ENCODE measurements around the gene CBLN3. TPM values are rescaled to one million over a fixed set of nuclear protein-coding genes. Genes with fewer than 3 reads are reported as not detected.

The CBLN3 gene
- polyA plus RNA-seq, 2 of the 4 experiments (the other 2 are of a cell fraction) = 1.1 to 1.3 TPM

- Histone ChIP-seq H3K27ac (no peak overlapping the region), H3K4me2 (no peak overlapping the region), H3K4me1 (peaks cover 8% of the 10 kb centered on the region), H3K9me3 (no peaks in the 10 kb centered on the region), H3K4me3 (no peak overlapping the region)
- DNase-seq (ENCODE audit: low read depth in 1 of 2, low spot score in 1 of 2) (no peak), ATAC-seq (no peak), FAIRE-seq (no peak)
- WGBS (ENCODE audit: missing lambda C conversion rate) = 73% methylated on average over 2 of the region's 2 CpGs
- TF ChIP-seq BHLHE40 (IDR thresholded peaks at IDR 0.05; ENCODE audit: low read depth, low read length) (no peak), EHF (CRISPR knock-in tag; IDR thresholded peaks at IDR 0.05) (no peak), NFE2L2 (conservative IDR thresholded peaks at IDR 0.05; ENCODE audit: low read length) (no peak), FOXS1 (CRISPR knock-in tag; IDR thresholded peaks at IDR 0.05) (no peak), NPAS2 (CRISPR knock-in tag; IDR thresholded peaks at IDR 0.05; ENCODE audit: borderline replicate concordance) (no peak), BCL3 (IDR thresholded peaks at IDR 0.05) (no peak), CBX2 (IDR thresholded peaks at IDR 0.05; ENCODE audit: borderline replicate concordance, low read depth) (no peak), ZSCAN20 (CRISPR knock-in tag; IDR thresholded peaks at IDR 0.05) (no peak), GATA3 (IDR thresholded peaks at IDR 0.05; ENCODE audit: borderline replicate concordance) (no peak)
- POLR2A ChIA-PET = no interaction called here
- CTCF ChIA-PET = interaction anchor here (1.1 to 3.1 kb wide), 4 partner anchors 22 to 79 kb away, joined by 3 to 10 read pairs (median 4); partner anchors contain the start of gene CIDEB
These were observed 42.5 kb downstream of the CBLN3 start for GRCh38 chr14:24387009-24387345.

DNA sequence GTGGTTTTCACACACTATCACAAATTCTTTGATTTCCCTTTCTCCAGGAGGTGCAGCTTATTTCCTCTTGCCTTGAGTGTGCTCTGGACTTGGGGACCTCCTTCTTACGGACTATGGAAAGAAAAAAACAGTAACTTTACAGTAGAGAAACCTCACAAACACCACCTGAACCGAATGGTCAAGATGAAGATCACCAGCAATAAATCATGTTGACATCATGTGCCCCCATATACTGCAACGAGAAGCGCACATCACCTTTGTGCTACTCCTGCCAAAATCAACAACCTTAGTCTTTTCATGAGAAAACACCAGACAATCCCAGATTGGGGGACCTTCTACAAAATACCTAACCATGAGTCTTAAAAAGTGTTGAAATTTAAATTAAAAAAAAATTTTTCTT lies 43.9 kb downstream of the CBLN3 start:
- ChIA-PET POLR2A (no interaction called here), CTCF (interaction anchor here (0.7 to 3.1 kb wide), 5 partner anchors 15 to 78 kb away, joined by 3 to 11 read pairs (median 4); partner anchors contain the start of gene CIDEB)
- no peak for ATAC-seq
- Histone ChIP-seq H3K4me3 (no peak overlapping the region), H3K27ac (no peak overlapping the region), H3K4me2 (no peak overlapping the region), H3K9me3 (no peaks in the 10 kb centered on the region), H3K4me1 (no peaks in the 10 kb centered on the region)
- 54% methylated on average over 4 of the region's 4 CpGs for WGBS (ENCODE audit: missing lambda C conversion rate)
- no peak for FAIRE-seq
- no peak for DNase-seq (ENCODE audit: low read depth in 1 of 2, low spot score in 1 of 2)
- TF ChIP-seq ELK1 (IDR thresholded peaks at IDR 0.05; ENCODE audit: low read depth, low read length) = no peak
- TF ChIP-seq RFX5 (IDR thresholded peaks at IDR 0.05) = no peak
- TF ChIP-seq EP300 (IDR thresholded peaks at IDR 0.05) = no peak
- TF ChIP-seq, protein P1, sequence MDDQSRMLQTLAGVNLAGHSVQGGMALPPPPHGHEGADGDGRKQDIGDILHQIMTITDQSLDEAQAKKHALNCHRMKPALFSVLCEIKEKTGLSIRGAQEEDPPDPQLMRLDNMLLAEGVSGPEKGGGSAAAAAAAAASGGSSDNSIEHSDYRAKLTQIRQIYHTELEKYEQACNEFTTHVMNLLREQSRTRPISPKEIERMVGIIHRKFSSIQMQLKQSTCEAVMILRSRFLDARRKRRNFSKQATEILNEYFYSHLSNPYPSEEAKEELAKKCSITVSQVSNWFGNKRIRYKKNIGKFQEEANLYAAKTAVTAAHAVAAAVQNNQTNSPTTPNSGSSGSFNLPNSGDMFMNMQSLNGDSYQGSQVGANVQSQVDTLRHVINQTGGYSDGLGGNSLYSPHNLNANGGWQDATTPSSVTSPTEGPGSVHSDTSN (IDR thresholded peaks at IDR 0.05) = no peak
- TF ChIP-seq NPAS2 (CRISPR knock-in tag; IDR thresholded peaks at IDR 0.05; ENCODE audit: borderline replicate concordance) = no peak
- no peak for TF ChIP-seq ZC3H11A (IDR thresholded peaks at IDR 0.05)
- TF ChIP-seq CHD4 (IDR thresholded peaks at IDR 0.05; ENCODE audit: borderline replicate concordance) = no peak
- no peak for TF ChIP-seq TP53 (CRISPR knock-in tag; IDR thresholded peaks at IDR 0.05)
- TF ChIP-seq ZNF302 (CRISPR knock-in tag; IDR thresholded peaks at IDR 0.05) = no peak
- TF ChIP-seq HOXA7 (CRISPR knock-in tag; IDR thresholded peaks at IDR 0.05) = no peak
- no peak for TF ChIP-seq EHF (CRISPR knock-in tag; IDR thresholded peaks at IDR 0.05)
- TF ChIP-seq HOXB5 (CRISPR knock-in tag; IDR thresholded peaks at IDR 0.05) = no peak
- TF ChIP-seq HDAC2 (IDR thresholded peaks at IDR 0.05) = no peak
- TF ChIP-seq, protein P2, sequence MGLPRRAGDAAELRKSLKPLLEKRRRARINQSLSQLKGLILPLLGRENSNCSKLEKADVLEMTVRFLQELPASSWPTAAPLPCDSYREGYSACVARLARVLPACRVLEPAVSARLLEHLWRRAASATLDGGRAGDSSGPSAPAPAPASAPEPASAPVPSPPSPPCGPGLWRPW (IDR thresholded peaks at IDR 0.05) = no peak

DNA sequence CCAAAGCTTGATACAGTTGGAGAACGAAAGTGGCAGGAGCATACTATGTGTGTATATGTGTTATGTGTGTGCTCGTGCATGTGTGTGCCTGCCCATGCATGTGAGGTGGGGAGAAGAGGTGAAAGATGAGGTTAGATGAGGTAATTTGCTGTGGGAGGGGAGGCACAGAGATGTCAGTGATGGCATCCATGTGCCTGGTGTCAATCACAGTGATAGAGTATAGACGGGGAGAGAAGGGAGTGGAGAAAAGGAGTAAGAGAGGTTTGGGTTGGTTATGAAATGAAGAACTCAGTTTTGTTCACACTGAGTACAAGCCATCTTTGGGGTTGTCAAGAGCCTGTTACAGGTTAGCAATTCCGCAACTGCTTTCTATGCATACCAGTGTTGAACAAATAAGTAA lies 45.3 kb downstream of the CBLN3 start:
- 37% methylated on average over 4 of the region's 4 CpGs for WGBS (ENCODE audit: missing lambda C conversion rate)
- FAIRE-seq = no peak
- no peak for TF ChIP-seq TFCP2L1 (CRISPR knock-in tag; IDR thresholded peaks at IDR 0.05)
- no peak for TF ChIP-seq PHF8 (IDR thresholded peaks at IDR 0.05; ENCODE audit: borderline replicate concordance, low read depth)
- no peak for TF ChIP-seq EHF (CRISPR knock-in tag; IDR thresholded peaks at IDR 0.05)
- no peak for TF ChIP-seq MAFK (IDR thresholded peaks at IDR 0.05; ENCODE audit: partially characterized antibody)
- TF ChIP-seq CEBPB (IDR thresholded peaks at IDR 0.05) = no peak
- no peak for TF ChIP-seq MAX (IDR thresholded peaks at IDR 0.05)
- no peak for TF ChIP-seq ZFP36 (IDR thresholded peaks at IDR 0.05; ENCODE audit: borderline replicate concordance, partially characterized antibody)
- TF ChIP-seq HOXB13 (CRISPR knock-in tag; IDR thresholded peaks at IDR 0.05; ENCODE audit: low read depth) = no peak
- TF ChIP-seq, protein P3, sequence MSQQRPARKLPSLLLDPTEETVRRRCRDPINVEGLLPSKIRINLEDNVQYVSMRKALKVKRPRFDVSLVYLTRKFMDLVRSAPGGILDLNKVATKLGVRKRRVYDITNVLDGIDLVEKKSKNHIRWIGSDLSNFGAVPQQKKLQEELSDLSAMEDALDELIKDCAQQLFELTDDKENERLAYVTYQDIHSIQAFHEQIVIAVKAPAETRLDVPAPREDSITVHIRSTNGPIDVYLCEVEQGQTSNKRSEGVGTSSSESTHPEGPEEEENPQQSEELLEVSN (IDR thresholded peaks at IDR 0.05; ENCODE audit: borderline replicate concordance, low read depth) = no peak
- no peak for TF ChIP-seq TP53 (CRISPR knock-in tag; IDR thresholded peaks at IDR 0.05)
- no peak for TF ChIP-seq HDAC2 (IDR thresholded peaks at IDR 0.05)
- TF ChIP-seq NR3C1 (IDR thresholded peaks at IDR 0.05) = no peak
- no peak for TF ChIP-seq RFX5 (IDR thresholded peaks at IDR 0.05)
- TF ChIP-seq, protein P4, sequence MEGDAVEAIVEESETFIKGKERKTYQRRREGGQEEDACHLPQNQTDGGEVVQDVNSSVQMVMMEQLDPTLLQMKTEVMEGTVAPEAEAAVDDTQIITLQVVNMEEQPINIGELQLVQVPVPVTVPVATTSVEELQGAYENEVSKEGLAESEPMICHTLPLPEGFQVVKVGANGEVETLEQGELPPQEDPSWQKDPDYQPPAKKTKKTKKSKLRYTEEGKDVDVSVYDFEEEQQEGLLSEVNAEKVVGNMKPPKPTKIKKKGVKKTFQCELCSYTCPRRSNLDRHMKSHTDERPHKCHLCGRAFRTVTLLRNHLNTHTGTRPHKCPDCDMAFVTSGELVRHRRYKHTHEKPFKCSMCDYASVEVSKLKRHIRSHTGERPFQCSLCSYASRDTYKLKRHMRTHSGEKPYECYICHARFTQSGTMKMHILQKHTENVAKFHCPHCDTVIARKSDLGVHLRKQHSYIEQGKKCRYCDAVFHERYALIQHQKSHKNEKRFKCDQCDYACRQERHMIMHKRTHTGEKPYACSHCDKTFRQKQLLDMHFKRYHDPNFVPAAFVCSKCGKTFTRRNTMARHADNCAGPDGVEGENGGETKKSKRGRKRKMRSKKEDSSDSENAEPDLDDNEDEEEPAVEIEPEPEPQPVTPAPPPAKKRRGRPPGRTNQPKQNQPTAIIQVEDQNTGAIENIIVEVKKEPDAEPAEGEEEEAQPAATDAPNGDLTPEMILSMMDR (IDR thresholded peaks at IDR 0.05) = no peak

More for the DNA sequence above, 45.3 kb downstream of the CBLN3 start:
- POLR2A ChIA-PET = no interaction called here
- CTCF ChIA-PET = interaction anchor here (2.5 to 2.9 kb wide), 2 partner anchors 47 to 51 kb away, joined by 9 to 14 read pairs; no protein-coding TSS in a partner anchor
- no peak overlapping the region for H3K4me2 ChIP-seq
- H3K27ac ChIP-seq = no peak overlapping the region
- H3K4me1 ChIP-seq = no peaks in the 10 kb centered on the region
- ATAC-seq (no peak; a peak in 1 of 6 replicates), DNase-seq (ENCODE audit: low read depth in 1 of 2, low spot score in 1 of 2) (no peak)
- H3K4me3 ChIP-seq = no peak overlapping the region
- H3K9me3 ChIP-seq = no peaks in the 10 kb centered on the region

All from A549 (cell line).